BE2C (cell line): ENCODE results near the gene ACBD3.

Experiments used
- DNase-seq: peaks from one replicate; pipeline ENCODE4 v3.0.0-alpha.2; 2020
- H3K27me3 ChIP-seq: fragments of 250-450 bp; sonication (Bioruptor Pico); 2 replicates; pipeline ENCODE4 v1.5.1; 2020; ENCODE audit warnings: mild to moderate bottlenecking
- H3K36me3 ChIP-seq: fragments of 250-450 bp; sonication (Bioruptor Pico); 2 replicates; pipeline ENCODE4 v1.5.1; 2020; ENCODE audit warnings: mild to moderate bottlenecking
- H3K4me1 ChIP-seq: fragments of 250-450 bp; sonication (Bioruptor Pico); 2 replicates; pipeline ENCODE4 v1.5.1; 2020
- H3K4me3 ChIP-seq: 2 replicates; pipeline ENCODE4 v1.5.1; 2011; ENCODE audit warnings: low read depth, low read length
- H3K9me3 ChIP-seq: fragments of 250-450 bp; sonication (Bioruptor Pico); 2 replicates; pipeline ENCODE4 v1.5.1; 2020
- TF ChIP-seq, protein P1 (sequence below): IDR thresholded peaks from 2 replicates; pipeline ENCODE4 v1.5.1; 2012; ENCODE audit warnings: mild to moderate bottlenecking, low read depth, low read length

ACBD3 gene

DNA sequence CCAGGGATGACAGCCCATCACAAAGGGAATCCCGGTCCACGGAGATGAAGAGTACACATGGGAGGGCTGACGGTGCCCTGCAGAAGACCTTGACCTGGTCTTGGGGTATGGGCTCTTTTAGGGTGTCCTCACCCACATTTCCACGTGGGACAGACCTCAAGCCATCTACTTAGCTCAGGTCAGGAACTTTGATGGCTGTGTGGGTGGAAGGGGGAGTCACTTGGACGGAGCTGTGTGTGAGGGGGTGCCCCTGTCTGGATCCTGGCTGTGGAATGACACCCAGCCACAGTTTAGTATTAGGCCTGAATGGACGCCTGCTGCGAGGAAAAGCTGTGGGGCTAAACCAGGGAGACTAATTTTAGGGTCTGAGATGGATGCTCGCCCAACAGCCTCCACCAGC is 26.0 kb upstream of the ACBD3 start:
- Histone ChIP-seq H3K27me3 (no peaks in the 10 kb centered on the region), H3K4me1 (peaks cover 7% of the 10 kb centered on the region), H3K9me3 (no peaks in the 10 kb centered on the region), H3K4me3 (no peak overlapping the region), H3K36me3 (no peaks in the 10 kb centered on the region)
- TF ChIP-seq, protein P1, sequence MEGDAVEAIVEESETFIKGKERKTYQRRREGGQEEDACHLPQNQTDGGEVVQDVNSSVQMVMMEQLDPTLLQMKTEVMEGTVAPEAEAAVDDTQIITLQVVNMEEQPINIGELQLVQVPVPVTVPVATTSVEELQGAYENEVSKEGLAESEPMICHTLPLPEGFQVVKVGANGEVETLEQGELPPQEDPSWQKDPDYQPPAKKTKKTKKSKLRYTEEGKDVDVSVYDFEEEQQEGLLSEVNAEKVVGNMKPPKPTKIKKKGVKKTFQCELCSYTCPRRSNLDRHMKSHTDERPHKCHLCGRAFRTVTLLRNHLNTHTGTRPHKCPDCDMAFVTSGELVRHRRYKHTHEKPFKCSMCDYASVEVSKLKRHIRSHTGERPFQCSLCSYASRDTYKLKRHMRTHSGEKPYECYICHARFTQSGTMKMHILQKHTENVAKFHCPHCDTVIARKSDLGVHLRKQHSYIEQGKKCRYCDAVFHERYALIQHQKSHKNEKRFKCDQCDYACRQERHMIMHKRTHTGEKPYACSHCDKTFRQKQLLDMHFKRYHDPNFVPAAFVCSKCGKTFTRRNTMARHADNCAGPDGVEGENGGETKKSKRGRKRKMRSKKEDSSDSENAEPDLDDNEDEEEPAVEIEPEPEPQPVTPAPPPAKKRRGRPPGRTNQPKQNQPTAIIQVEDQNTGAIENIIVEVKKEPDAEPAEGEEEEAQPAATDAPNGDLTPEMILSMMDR: no peak
- DNase-seq: no peak

DNA sequence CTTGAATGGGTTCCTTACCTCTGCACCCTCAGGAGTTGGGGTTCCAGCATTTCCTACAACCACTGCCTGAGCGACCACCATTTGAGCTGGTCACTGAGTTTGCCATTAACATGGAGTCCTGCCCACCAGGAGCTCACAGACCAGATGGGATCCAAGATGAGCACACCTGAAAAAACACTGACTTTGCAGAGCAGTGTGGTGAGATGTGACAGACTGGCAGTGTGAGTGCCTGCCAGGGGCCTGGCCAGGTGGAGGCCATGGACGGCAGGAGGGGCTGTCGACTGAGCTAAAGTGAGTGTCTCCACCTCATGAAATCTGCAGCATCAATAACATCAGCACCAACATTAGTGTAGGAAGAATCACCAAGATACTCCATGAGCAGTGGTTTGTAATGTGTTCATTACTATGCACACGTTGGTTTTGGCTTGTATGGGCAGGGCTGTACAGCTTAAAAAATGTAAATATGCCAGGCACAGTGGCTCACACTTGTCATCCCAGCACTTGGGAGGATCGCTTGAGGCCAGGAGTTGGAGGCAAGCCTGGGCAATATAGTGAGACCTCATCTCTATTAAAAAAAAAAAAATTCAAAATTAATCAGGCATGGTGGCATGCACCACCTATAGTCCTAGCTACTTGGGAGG is 24.8 kb upstream of the ACBD3 start:
- H3K27me3 ChIP-seq: no peaks in the 10 kb centered on the region
- no peak overlapping the region for H3K4me3 ChIP-seq
- 0 out of 2 replicates have a peak, but pooled peaks cover 2% of the 10 kb centered on the region for H3K9me3 ChIP-seq
- TF ChIP-seq, protein P1: no peak
- no peak for DNase-seq
- H3K4me1 ChIP-seq: peaks cover 7% of the 10 kb centered on the region
- no peaks in the 10 kb centered on the region for H3K36me3 ChIP-seq

DNA sequence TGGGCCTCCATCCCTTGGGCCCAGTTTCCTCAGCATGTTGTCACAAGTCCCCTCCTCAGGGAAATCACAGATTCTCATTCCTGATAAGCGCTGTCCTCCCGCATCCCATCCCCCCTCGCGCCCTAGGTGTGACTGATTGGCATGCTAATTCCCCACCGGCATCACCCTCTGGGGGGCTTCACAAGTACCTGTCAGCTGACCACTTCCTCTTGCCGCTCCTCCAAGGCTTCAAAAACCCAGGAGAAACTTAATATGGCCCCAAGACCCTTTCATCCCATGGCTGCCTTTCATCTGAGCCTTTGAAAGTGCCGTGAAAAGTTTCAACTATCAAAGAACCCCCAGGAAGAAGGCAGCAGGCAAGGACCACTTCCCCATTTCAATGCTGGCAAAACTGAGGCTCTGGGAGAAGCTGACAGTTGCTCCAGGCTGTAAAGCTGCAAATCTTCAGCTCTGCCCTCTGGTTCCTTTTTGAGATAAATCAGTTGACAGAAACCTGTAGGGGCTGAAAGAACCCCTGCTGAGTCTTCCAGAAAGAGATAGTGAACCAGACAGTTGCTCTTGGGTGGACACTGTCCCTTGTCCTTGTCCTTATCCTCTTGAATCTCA is 24.1 kb upstream of the ACBD3 start:
- Histone ChIP-seq H3K9me3 (0 out of 2 replicates have a peak, but pooled peaks cover 2% of the 10 kb centered on the region), H3K36me3 (no peaks in the 10 kb centered on the region), H3K27me3 (no peaks in the 10 kb centered on the region), H3K4me3 (no peak overlapping the region), H3K4me1 (peaks cover 6% of the 10 kb centered on the region)
- TF ChIP-seq, protein P1: no peak
- DNase-seq: no peak

DNA sequence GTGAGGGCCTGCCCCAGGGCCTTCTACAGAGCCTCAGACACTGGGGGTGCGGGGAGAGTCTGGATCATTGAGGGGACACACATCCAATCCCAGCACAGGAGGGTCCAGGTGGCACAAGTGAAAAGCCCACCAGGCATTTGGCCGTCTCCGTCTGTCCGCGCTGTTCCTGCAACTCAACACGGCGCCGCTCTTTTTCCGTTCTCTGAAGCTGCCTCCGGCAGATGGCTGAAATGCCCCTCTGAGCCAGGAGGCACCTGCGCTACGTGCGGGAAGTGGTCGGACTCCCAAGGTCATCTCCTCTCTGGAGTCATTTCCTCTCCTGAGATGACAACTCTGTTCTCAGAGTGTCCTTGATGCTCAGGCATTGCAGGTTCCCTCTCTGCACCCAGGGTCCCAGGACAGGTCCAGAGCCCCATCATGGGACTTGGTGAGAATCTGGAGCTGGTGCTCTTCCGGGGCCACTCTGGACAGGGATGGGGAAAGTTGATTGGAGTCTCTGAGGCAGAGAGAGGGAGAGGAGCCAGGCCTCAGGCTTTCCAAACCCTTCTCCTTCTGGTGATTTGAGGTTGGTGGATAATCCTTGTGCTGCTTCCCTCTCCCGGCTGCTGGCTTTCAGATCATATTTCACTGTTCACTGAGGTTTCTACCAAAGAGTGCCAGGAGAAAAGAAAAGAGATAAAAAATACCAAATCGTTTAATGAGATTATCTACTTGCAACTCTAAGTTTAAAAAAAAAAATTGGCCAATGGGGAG is 22.9 kb upstream of the ACBD3 start:
- DNase-seq: no peak
- TF ChIP-seq, protein P1: no peak
- no peak overlapping the region for H3K4me3 ChIP-seq

DNA sequence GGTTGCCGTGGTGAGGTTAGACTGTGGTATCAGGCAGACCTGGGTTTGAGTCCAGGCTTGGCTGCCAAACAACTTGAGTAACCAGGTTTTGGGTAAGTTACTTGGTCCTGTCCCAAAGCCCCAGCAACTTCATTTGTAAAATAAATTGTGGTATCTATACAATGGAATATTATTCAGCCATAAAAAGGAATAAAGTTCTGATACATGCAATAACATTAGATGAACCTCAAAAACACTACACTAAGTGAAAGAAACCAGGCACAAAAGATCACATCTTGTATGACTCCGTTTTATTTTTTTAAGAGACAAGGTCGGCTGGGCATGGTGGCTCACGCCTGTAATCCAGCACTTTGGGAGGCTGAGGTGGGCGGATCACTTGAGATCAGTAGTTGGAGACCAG is 20.5 kb upstream of the ACBD3 start:
- Histone ChIP-seq H3K4me1 (no peaks in the 10 kb centered on the region), H3K9me3 (0 out of 2 replicates have a peak, but pooled peaks cover 2% of the 10 kb centered on the region), H3K27me3 (no peaks in the 10 kb centered on the region), H3K36me3 (no peaks in the 10 kb centered on the region), H3K4me3 (no peak overlapping the region)
- TF ChIP-seq, protein P1: no peak
- no peak for DNase-seq

More for the DNA sequence above, 22.9 kb upstream of the ACBD3 start:
- H3K4me1 ChIP-seq: no peaks in the 10 kb centered on the region
- H3K36me3 ChIP-seq: no peaks in the 10 kb centered on the region
- 0 out of 2 replicates have a peak, but pooled peaks cover 2% of the 10 kb centered on the region for H3K9me3 ChIP-seq
- no peaks in the 10 kb centered on the region for H3K27me3 ChIP-seq

DNA sequence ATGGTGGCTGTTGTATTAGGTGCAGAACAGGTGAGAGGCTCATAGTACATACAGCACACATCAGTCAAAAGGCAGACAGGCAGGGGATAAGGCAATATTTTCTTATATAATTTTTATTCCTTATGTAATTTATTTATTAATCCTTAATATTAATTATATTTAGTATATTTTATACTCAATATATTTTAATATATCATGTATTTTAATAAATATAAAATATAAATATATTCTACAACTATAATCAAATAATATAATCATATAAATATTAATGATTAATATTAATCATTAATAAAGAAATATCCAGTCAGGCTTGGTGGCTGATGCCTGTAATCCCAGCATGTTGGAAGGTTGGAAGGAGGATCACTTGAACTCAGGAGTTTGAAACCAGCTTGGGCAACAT is 17.7 kb upstream of the ACBD3 start:
- no peak for DNase-seq
- Histone ChIP-seq H3K4me3 (no peak overlapping the region), H3K36me3 (no peaks in the 10 kb centered on the region), H3K9me3 (0 out of 2 replicates have a peak, but pooled peaks cover 2% of the 10 kb centered on the region), H3K4me1 (no peaks in the 10 kb centered on the region), H3K27me3 (no peaks in the 10 kb centered on the region)
- TF ChIP-seq, protein P1: no peak
